ENCODE measurements around the gene CCDC85A. TPM values are rescaled to one million over a fixed set of nuclear protein-coding genes. Genes with fewer than 3 reads are reported as not detected.
A peak's percentile ranks its signal among the peaks of the same experiment; 100 is the strongest.

Gene CCDC85A
- total and polyA plus RNA-seq, 2 experiments from 2014 or later: 0.21 to 0.24 TPM

- ATAC-seq (peak; percentile 99), DNase-seq (ENCODE audit: low spot score) (peak; percentile 74)
- peaks cover 40% of the 10 kb centered on the region for H3K27me3 Mint-ChIP-seq (ENCODE audit: insufficient read depth, low read depth, poor library complexity)
- H3K36me3 Mint-ChIP-seq (ENCODE audit: low read depth): no peaks in the 10 kb centered on the region
- Histone ChIP-seq H3K4me2 (no peak overlapping the region), H2AFZ (no peak overlapping the region), H3K27me3 (ENCODE audit: insufficient read depth) (peaks cover 47% of the 10 kb centered on the region), H3K36me3 (ENCODE audit: insufficient read depth) (no peaks in the 10 kb centered on the region), H3K27ac (ENCODE audit: low read depth) (no peak overlapping the region), H3K4me3 (no peak overlapping the region), H3K79me2 (replicated peaks; ENCODE audit: insufficient read depth) (no peaks in the 10 kb centered on the region), H3F3A (replicated peaks; ENCODE audit: low read depth) (no peaks in the 10 kb centered on the region), H4K20me1 (replicated peaks; ENCODE audit: insufficient read depth) (no peaks in the 10 kb centered on the region), H3K4me1 (ENCODE audit: insufficient read depth) (no peaks in the 10 kb centered on the region), H3K9me2 (ENCODE audit: insufficient read depth) (no peaks in the 10 kb centered on the region)
- H3K4me3 Mint-ChIP-seq: no peak overlapping the region
- TF ChIP-seq CTCF (conservative IDR thresholded peaks at IDR 0.05; ENCODE audit: low read depth in 2 of 2) (peak; percentile 56 to 94), REST (IDR thresholded peaks at IDR 0.05; ENCODE audit: unreplicated experiment) (no peak)
- H3K4me1 Mint-ChIP-seq: peaks cover 3% of the 10 kb centered on the region; the same call in 1 of the 3 replicates
- H3K9me3 Mint-ChIP-seq: no peaks in the 10 kb centered on the region
- H3K27ac Mint-ChIP-seq: no peak overlapping the region
Measured at GRCh38 chr2:56191617-56192016, 7.8 kb downstream of the CCDC85A start.

DNA sequence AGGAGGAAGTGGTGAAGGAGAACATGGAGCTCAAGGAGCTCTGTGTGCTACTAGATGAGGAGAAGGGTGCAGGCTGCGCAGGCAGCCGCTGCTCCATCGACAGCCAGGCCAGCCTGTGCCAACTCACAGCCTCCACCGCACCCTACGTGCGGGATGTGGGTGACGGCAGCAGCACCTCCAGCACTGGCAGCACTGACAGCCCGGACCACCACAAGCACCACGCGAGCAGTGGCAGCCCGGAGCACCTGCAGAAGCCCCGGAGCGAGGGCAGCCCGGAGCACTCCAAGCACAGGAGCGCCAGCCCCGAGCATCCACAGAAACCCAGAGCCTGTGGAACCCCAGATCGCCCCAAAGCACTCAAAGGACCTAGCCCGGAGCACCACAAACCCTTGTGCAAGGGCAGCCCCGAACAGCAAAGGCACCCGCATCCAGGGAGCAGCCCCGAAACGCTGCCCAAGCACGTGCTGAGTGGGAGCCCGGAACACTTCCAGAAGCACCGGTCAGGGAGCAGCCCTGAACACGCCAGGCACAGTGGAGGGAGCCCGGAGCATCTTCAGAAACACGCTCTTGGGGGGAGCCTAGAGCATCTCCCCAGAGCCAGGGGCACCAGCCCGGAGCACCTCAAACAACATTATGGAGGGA lies 9.0 kb downstream of the CCDC85A start:
- H3K79me2 ChIP-seq (replicated peaks; ENCODE audit: insufficient read depth): no peaks in the 10 kb centered on the region
- H3K27me3 ChIP-seq (ENCODE audit: insufficient read depth): peaks cover 35% of the 10 kb centered on the region
- no peak overlapping the region for H3K4me3 ChIP-seq
- H3K4me2 ChIP-seq: no peak overlapping the region
- H3K4me1 Mint-ChIP-seq: peaks cover 3% of the 10 kb centered on the region; the same call in 1 of the 3 replicates
- no peak overlapping the region for H3K27ac ChIP-seq (ENCODE audit: low read depth)
- H4K20me1 ChIP-seq (replicated peaks; ENCODE audit: insufficient read depth): 0 out of 2 replicates have a peak, but pooled peaks cover 3% of the 10 kb centered on the region
- H3K36me3 Mint-ChIP-seq (ENCODE audit: low read depth): no peaks in the 10 kb centered on the region
- no peak for DNase-seq (ENCODE audit: low spot score)
- no peak overlapping the region for H2AFZ ChIP-seq
- peaks cover 28% of the 10 kb centered on the region for H3K27me3 Mint-ChIP-seq (ENCODE audit: insufficient read depth, low read depth, poor library complexity)
- H3K36me3 ChIP-seq (ENCODE audit: insufficient read depth): no peaks in the 10 kb centered on the region
- no peak overlapping the region for H3K27ac Mint-ChIP-seq
- ATAC-seq: no peak
- no peak overlapping the region for H3K4me3 Mint-ChIP-seq
- no peaks in the 10 kb centered on the region for H3F3A ChIP-seq (replicated peaks; ENCODE audit: low read depth)
- H3K4me1 ChIP-seq (ENCODE audit: insufficient read depth): no peaks in the 10 kb centered on the region
- H3K9me2 ChIP-seq (ENCODE audit: insufficient read depth): no peaks in the 10 kb centered on the region
- no peak for TF ChIP-seq ZNF331 (CRISPR knock-in tag; IDR thresholded peaks at IDR 0.05; ENCODE audit: low read depth)
- no peak for TF ChIP-seq CREB1 (CRISPR knock-in tag; IDR thresholded peaks at IDR 0.05; ENCODE audit: low read depth)
- TF ChIP-seq, protein P1, sequence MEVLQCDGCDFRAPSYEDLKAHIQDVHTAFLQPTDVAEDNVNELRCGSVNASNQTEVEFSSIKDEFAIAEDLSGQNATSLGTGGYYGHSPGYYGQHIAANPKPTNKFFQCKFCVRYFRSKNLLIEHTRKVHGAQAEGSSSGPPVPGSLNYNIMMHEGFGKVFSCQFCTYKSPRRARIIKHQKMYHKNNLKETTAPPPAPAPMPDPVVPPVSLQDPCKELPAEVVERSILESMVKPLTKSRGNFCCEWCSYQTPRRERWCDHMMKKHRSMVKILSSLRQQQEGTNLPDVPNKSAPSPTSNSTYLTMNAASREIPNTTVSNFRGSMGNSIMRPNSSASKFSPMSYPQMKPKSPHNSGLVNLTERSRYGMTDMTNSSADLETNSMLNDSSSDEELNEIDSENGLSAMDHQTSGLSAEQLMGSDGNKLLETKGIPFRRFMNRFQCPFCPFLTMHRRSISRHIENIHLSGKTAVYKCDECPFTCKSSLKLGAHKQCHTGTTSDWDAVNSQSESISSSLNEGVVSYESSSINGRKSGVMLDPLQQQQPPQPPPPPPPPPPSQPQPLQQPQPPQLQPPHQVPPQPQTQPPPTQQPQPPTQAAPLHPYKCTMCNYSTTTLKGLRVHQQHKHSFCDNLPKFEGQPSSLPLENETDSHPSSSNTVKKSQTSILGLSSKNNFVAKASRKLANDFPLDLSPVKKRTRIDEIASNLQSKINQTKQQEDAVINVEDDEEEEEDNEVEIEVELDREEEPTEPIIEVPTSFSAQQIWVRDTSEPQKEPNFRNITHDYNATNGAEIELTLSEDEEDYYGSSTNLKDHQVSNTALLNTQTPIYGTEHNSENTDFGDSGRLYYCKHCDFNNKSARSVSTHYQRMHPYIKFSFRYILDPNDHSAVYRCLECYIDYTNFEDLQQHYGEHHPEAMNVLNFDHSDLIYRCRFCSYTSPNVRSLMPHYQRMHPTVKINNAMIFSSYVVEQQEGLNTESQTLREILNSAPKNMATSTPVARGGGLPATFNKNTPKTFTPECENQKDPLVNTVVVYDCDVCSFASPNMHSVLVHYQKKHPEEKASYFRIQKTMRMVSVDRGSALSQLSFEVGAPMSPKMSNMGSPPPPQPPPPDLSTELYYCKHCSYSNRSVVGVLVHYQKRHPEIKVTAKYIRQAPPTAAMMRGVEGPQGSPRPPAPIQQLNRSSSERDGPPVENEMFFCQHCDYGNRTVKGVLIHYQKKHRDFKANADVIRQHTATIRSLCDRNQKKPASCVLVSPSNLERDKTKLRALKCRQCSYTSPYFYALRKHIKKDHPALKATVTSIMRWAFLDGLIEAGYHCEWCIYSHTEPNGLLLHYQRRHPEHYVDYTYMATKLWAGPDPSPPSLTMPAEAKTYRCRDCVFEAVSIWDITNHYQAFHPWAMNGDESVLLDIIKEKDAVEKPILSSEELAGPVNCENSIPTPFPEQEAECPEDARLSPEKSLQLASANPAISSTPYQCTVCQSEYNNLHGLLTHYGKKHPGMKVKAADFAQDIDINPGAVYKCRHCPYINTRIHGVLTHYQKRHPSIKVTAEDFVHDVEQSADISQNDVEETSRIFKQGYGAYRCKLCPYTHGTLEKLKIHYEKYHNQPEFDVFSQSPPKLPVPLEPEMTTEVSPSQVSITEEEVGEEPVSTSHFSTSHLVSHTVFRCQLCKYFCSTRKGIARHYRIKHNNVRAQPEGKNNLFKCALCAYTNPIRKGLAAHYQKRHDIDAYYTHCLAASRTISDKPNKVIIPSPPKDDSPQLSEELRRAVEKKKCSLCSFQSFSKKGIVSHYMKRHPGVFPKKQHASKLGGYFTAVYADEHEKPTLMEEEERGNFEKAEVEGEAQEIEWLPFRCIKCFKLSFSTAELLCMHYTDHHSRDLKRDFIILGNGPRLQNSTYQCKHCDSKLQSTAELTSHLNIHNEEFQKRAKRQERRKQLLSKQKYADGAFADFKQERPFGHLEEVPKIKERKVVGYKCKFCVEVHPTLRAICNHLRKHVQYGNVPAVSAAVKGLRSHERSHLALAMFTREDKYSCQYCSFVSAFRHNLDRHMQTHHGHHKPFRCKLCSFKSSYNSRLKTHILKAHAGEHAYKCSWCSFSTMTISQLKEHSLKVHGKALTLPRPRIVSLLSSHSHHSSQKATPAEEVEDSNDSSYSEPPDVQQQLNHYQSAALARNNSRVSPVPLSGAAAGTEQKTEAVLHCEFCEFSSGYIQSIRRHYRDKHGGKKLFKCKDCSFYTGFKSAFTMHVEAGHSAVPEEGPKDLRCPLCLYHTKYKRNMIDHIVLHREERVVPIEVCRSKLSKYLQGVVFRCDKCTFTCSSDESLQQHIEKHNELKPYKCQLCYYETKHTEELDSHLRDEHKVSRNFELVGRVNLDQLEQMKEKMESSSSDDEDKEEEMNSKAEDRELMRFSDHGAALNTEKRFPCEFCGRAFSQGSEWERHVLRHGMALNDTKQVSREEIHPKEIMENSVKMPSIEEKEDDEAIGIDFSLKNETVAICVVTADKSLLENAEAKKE (CRISPR knock-in tag; IDR thresholded peaks at IDR 0.05): no peak
- TF ChIP-seq NANOG (IDR thresholded peaks at IDR 0.05; ENCODE audit: borderline replicate concordance): no peak
- H3K9me3 Mint-ChIP-seq: no peaks in the 10 kb centered on the region

All from GM23338 (cell line).